NK-92 treated with Interleukin-12 subunit alpha and Interleukin-12 subunit beta, amount 100 ng/mL, for 24 hours (cell line): ENCODE results near the gene DSC1.

ENCODE experiments used
- DNase-seq: peaks from one replicate; lab custom pipeline; 2025; lab: John Stamatoyannopoulos, UW

Gene DSC1

DNA sequence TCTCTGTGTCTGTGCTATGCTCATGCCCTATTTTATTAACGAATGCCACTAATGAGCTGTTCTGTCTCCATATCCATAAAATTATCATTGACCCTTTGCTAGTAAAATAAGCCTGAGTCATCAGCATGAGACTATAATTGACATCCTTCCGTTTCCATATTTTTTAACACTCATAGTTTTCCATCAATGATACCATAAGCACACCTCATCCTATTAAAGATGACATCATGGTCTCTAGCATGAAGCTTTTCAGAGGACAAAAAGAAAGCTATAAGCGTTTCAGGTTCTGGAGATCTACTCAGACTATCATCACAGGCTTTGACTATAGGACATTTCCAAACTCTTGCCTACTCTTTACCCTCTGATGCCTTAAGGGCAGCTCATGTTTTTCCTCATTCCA lies 59.2 kb downstream of the DSC1 start:
- DNase-seq, result no peak

GRCh38 chr18:31102941-31103340 lies 59.7 kb downstream of the DSC1 start:
- DNase-seq, result no peak

DNA sequence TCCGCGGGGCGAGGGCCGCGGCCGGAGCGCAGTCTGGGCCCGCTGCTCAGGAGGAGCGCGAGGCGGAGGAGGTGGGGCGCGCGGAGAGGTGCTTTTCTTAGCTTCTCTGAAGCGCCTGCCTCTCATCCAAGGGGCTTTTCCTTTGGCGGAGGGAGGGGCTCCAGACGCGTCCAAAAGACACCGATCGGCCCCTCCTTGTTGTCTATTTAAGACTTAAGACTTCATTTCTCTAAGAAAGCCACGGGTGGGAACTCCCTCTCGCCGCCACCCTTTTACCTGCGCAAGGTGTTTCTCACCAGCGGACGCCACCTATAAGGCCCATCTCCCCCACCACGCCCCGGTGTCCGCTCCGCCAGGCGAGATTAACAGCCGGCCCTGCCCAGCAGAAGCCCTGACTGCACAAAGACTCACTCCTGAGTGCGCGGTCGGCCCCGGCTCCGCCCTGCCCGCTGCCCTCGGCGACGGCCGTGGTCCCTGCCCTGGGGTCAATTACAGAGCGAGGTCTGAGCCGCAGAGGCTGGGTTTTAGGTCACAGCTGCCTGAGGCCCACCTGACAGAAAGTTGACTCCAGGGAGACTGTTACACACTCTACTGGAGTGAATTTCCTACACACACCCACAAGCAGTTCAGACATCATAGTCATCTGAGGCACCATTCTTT lies 60.5 kb downstream of the DSC1 start, which contains the start of gene DSC2:
TSS of gene DSC2 (minus strand) at position 397 of the 660 bp plus-strand sequence. CDS start 450 bp downstream, outside the sequence.
- no peak for DNase-seq

DNA sequence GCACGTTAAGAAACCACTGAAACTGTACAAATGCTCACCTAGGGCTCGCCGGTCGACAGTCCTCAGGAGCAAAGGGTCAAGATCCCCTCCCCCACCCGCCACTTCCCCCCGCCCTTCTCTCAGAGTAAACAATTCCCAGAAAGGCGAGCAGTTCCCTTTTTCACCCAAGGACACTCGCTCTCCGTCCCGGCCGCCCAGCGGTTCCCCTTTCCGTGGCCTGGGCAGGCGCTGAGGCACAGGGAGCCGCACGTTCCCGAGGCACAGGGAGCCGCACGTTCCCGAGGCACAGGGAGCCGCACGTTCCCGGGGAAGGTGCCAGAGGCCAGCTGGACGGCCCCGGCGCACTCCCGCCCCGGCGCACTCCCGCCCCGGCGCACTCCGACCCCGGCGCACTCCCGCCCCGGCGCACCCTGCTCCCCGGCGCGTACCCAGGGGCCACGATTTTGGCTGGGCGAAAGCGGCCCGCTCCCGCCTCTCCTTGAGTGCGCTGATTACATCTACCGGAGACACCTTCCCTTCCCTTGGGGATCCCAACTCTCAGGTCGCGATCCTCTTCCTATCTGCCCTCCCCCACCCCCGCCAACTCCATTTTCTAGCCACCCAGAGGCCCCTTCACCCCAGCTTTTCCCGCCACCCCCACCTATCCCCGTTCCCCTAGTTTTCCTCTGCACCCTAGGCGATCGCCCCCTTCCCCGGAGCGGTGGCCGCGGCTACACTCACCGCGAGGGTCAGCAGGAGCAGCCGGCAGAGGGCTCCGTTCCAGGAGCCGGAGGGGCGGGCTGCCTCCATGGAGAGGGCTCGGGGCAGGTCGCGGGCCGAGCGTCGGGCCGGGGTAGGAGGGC lies 61.3 kb downstream of the DSC1 start:
- DNase-seq, result no peak

- DNase-seq, result no peak
These were observed 62.0 kb downstream of the DSC1 start for GRCh38 chr18:31100436-31101182.

DNA sequence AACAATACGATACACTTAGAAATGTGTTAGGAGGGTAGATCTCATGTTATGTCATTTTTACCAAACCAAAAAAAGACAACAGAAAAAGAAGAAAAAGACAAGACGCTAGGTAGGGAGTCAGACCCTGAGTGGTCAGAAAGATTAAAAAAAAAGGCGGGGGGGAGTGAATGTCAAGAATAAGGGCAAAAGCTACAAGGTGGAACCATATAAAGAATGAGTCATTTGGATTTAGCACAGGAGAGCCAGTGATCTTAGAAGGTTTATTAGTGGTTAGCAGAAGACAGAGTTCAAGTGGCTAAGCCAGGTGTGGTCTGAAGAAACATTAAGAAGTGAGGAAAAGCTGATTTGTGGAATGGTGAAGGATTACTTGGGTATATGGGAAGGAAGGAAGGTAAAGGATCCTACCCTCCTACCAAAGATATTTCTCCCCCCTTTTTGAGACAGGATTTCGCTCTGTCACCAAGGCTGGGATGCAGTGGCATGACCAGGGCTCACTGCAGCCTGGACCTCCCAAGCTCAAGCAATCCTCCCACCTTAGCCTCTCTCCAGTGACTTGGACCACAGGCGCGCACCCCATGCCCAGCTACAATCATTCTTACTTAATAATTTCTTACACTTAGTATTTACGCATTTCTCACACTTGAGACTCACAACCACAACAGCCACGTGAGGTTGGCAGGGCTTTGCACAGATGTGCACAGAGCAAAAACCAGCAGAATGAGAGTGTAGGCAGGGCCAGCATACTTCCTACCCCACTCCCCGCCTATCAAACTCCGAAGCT lies 63.0 kb downstream of the DSC1 start:
- no peak for DNase-seq

DNA sequence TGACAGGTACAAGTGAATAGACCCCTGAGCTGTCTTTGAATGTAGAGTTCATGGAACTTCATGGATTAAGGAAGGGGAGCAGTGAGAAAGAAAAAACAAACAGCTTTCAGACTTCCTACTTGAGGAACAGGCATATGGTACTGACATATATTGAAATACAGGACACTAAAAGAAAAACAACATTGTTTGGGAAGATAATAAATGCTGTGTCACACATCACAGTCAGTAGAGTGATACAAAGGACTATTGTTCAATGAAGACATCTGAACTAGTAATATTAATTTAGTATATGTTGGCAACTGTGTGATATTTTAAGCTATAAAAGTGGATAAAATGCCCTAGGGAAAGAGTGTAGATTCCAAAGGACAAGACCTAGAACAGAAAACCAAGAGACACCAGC lies 63.8 kb downstream of the DSC1 start:
- DNase-seq, result no peak

DNA sequence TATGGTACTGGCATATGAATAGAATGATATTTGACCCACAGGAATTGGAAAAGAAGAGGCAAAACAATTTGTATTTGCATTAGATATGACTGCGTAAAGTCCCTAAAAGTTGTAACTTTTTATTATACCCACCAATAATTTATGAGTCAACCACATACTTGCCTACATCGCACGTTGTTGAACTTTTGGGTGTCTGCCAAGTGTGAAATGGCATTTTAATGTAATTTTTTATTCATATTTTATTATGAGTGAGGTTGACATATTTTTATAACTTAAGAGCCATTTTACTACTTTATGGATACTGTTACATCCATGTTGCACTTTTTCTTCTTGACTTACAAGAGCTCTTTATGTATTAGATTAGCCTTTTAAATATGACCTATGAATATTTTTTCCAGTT lies 65.0 kb downstream of the DSC1 start:
- DNase-seq, result no peak

DNA sequence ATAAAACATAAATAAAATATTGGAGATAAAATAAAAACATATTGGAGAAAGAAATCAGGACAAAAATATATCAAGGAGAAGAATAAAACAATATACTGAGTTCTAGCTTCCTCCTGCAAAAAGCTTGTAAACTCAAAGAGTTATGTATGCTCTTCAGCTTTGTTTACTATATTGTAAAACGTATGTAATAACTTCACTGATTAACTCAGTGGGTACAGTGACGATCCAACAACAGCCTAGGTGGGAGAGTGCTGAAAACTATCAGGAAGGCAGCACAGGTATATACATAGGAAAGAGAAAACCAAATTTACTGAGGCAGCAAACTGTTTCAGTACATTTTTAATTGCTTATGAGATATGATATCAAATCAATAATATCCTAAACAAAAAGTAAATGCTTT lies 68.8 kb downstream of the DSC1 start:
- DNase-seq, result no peak

- no peak for DNase-seq
These were observed 69.4 kb downstream of the DSC1 start for GRCh38 chr18:31093294-31093693.

- DNase-seq, result no peak
These were observed 71.3 kb downstream of the DSC1 start for GRCh38 chr18:31091350-31091749.

DNA sequence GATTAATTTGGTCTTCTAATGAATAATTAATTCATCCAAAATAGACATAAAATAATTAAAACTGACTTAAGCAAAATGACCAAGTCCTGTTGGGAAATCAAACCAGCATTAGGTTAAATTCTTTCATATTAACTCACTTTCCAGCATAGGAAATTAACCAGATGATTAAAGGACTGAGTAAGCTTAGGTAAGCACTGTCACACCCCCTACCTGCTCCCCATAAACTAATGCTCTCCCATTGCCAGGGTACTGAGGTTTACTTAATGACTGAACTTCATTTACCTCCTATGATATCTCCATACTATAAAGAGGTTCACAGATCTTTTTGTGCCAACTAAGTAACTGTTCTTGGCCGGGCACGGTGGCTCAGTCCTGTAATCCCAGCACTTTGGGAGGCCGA lies 74.1 kb downstream of the DSC1 start:
- no peak for DNase-seq

- DNase-seq, result no peak
These were observed 82.7 kb downstream of the DSC1 start for GRCh38 chr18:31079973-31080372.
